NCI-H2081 treated with DMSO at 0.1 percent for 48 hours (cell line): Measurements from ENCODE around the gene ALX3.

Experiments used
- DNase-seq: peaks from one replicate; lab custom pipeline; 2025; lab: John Stamatoyannopoulos, UW

The ALX3 gene

DNA sequence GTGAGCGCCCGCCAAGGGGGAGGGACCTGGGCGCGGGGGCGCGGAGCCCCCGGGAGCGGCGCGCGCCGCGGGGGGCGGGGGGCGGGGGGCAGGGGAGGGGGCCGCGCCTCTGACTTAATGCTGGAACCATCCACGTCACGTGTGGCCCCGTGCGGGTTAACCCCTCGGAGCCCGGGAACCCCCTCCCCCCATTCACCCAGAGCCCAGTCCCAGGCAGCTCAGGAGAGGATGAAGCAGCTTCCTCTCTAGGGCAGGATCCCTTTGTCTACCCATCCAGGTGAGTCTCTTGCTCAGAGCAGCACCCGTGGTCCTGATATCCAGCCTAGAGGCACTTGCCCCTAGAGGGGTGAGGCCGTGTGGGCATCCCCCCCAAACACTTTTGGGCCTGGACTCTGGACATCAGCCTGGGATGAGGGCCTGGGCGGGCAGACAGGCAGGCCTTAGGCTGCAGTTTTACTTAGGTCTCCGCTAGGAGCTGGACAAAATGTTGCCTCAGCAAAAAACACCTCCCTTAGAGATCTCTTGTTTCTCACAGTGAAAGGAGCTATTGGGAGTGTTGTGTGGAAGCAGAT, at the start of gene ALX3:
TSS of gene ALX3 (minus strand) at position 2 of the 572 bp plus-strand sequence. CDS start 60 bp downstream, outside the sequence.
- DNase-seq: no peak

DNA sequence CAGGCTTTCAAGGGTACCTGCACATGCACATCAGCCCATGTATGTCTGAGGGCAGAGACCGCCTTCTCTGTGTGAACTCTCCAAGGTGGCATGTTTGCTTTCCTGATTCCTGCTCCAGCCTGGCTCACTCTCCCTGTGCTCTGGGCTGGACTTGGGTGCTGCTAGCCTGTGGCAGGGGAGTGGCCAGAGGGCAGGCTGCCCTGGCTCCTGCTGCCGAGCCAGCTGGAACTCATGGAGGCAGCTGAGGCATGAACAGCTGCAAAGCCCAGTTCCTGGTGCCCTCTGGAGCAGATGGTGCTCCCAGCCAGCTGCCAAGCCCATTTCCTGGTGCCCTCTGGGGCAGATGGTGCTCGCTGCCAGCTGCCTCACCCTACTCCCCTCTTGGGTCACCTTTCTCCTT, 49.4 kb upstream of the ALX3 start:
- no peak for DNase-seq

DNA sequence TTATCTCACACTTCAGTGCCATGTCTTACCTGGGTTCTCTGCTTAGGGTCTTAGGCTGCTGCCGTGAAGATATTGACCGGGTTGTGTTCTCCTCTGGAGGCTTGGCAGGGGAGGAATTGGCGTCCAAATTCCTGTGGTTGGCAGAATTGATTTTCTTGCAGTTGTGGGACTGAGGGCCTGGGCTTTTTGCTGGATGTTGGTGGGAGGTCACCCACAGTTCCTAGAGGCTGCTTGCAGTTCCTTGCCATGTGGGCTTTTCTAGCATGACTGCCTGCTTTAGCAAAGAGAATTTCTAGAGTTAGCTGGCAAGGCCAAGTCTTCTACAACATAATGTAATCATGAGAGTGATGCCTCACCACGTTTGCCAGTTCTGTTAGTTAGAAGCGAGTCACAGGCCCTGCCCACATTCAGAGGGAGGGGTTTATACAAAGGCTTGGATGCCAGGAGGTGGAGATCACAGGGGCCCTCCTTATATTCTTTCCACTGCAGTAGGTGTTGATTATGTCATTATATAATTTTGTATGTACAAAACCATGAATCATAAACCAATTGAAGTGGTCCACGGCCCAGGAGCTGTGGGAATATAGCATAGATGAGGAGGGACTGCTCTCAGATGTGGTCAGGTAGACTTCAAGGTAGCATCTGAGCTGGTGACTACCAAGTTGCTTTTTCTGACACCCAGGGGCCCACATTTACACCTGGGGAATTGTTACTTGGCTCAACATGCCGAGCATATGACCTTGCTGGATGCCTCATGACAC, 48.3 kb upstream of the ALX3 start:
- no peak for DNase-seq

DNA sequence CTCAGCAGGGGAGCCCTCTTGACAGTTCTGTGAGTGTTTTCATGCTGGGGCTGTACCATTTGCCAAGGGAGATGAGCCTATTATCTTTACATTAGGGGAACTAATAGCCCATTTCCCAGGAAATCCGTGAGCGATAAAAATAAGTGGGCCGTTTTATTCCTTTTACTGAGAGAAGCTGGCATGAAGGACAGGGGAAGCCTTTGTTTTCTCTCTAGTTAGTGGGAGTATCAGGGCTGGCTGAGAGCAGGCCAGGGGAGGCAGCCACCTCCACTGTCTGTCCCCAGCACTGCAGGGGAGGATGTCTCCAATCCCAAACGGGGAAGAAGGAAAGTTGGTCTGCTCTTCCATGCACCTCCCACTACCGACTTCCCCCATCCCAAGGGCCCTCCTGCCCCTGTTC, 44.3 kb upstream of the ALX3 start:
- DNase-seq: no peak

DNA sequence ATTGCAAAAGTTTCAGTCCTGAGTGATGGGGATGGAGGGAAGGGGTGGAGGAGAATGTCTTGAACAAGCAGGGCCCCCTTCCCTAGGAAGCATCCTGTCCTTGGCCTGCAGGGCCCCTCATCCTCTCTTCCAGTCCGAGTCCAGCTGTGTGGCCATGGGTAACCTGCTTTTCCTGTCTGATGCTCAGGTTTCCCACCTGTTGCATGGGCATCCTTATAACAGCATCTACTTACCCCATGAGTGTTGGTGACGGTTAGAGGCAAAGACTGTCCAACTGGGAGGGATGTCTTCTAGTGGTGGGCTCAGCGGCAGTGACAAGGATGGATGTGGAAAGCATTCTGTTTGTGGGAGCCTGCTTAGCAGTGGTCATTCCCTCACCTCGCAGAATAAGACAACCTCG, 43.7 kb upstream of the ALX3 start:
- no peak for DNase-seq

DNA sequence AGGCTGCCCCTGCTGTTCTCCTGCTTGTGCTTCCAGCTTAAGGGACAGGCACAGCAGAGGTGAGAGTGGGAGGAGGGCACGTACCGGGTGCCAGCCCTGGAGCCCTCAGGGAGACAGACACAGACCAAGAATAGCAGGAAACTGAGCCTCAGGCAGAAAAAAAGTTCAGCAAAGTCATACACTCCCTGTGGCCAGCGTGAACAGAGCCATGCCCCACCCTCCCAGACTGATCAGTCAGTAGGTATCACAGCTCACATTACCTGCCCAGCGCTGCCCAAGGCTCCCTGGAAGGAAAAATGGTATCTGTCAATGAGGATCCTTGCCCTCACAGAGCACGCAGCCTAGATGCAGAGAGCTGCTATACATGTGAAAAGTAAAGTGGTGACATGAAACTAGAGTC, 43.1 kb upstream of the ALX3 start:
- no peak for DNase-seq

DNA sequence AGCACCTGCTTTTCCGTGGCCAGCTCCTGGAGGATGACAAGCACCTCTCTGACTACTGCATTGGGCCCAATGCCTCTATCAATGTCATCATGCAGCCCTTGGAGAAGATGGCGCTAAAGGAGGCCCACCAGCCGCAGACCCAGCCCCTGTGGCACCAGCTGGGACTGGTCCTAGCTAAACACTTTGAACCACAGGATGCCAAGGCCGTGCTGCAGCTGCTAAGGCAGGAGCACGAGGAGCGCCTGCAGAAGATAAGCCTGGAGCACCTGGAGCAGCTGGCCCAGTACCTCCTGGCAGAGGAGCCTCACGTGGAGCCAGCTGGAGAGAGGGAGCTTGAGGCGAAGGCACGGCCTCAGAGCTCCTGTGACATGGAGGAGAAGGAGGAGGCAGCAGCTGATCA, 42.2 kb upstream of the ALX3 start:
- no peak for DNase-seq

DNA sequence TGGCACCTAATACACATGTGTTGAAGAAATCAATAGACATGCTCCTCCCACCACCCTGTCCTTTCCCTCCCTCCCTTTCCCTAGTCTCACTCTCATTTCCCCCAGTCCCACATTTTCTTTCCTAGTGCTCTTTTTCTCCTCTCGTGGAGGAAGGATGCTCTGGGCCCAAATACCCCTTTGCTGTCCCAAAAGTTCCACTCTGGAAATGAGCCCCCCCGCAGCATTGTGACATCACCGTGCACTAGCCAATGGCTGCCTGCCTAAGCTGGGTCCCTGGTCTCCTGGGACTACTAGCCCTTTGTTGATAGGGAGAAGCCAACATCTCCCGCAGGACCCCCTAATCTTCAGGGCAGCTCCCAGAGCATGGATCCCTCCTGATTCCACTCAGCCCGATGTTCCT, 41.7 kb upstream of the ALX3 start, which contains the start of gene UBL4B:
TSS of gene UBL4B (plus strand) at position 301 of the 400 bp plus-strand sequence. CDS start at position 393, 92 bp downstream.
- DNase-seq: no peak

DNA sequence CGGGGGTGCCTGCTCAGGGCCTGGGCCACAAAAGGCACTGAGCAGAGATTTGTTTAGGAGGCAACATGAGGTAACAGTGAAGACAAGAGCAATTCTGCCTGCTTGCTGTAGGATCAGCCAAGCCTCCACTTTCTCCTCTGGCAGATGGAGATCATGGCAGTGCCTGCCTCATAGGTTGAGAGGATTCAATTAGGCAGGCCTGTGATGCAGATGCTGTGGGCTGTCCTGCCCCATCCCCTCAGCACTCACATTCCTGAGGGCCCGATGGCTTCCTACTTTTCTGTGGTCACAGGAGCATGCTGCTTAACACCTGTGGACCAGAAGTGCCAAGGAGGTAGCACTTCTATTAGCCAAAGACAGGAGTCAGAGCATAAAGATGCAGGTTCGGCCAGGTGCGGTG, 40.6 kb upstream of the ALX3 start:
- DNase-seq: no peak

DNA sequence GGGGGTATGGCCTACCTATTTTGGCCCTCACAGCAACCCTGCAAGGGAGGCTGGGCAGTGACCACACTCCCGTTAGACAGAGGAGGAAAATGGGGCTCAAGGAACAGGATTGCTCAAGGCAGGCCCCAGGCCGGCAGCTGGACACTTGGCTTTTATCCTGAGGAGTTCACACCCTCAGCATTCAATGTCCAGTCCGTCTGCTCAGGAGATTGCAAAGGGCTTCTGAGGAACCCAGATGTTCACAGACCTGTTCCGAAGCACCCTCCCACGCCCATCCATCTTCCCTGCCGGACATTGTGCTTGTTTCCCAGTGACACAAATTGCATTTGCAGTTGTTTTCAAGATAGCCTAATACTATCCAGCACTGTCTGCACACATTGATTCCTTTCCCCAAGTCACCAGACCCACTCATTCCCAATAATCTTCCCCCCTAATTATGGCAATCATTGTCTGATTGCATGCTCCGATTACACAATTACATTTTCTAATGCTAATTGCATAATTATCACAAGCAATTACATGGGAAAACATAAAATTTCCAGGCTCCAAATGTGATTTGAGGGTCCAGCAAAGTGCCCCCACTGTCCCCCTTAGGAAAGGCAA, 37.5 kb upstream of the ALX3 start:
- DNase-seq: no peak

DNA sequence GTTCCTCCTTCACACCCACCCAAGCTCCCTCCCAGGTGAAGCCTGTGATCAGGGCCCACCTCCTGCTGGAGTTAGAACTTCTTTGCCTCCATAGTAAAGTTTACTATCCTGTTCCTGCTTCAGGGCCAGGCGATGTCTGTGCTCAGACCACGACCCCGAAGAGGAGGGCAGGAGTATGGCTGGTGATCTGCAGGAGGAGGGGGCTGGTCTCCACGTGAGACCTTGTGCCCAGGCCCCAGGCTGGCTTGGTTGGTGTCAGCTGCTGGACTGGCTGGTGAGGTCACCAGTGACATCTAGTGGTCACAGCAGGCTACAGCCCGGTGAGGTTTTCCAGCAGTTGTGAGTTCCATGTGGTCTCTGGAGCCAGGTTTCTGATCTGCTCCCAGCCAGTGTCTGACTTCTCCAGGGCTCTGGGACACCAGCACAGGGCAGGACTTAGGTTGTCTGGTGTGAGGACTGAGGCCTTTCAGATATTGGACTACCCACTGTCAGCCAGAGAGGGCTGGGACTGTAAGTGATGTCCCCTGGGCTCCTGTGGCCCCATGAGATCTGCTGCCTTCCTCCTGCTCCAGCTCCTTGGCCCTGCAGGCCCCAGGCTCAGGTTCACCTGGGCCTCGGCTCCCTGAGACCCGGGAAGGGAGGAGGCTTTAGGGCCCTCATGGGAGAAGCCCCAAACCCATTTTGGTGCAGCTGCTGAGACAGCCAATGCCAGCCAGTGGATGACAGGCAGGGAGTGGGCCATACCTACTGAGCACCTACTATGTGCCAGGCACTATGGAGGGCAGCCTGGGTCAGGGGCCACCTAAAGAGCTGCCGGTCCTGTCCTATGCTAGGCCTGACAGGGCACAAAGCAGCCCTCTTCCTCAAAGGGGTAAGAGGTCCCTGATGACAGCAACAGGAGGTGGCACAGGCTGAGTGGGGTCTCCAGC, 35.8 kb upstream of the ALX3 start:
- peak; percentile 38 for DNase-seq

DNA sequence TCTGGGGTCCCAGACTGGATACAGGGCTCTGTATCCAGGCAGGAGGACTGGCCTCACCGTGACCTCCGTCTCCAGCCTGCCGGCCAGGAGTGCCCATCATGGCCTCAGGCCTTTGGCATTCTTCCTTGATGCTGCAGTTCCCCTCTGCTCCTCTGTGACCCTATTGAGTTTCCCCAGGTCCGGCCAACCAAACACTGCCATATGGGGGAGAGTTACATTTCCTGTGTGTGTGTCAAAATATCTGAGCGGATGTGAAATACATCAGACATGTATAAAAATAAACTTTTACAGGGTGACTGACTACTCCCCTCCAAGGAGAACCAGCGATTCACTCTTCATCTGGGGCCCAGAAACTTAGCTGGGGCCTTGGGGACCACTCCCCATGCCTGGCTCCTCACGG, 31.6 kb upstream of the ALX3 start:
- no peak for DNase-seq

DNA sequence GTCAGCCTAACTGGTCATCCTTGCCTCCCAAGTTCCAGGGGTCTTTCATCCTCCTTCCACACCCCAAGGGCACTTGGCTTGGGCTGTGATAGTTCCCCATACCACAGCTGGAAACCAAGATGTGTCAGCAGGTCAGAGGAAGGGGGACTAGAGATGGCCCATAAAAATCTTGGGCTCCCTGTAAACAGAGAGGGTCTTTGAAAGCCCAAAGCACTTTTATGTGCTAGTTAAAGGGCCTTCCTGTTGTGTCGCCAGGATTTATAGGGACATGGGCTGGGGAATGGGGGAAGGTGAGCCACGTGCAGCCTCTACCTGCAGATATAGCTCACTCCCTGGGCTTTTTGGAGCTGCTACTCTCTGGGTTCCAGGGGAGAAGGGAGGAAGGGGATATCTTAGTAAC, 29.9 kb upstream of the ALX3 start:
- no peak for DNase-seq

DNA sequence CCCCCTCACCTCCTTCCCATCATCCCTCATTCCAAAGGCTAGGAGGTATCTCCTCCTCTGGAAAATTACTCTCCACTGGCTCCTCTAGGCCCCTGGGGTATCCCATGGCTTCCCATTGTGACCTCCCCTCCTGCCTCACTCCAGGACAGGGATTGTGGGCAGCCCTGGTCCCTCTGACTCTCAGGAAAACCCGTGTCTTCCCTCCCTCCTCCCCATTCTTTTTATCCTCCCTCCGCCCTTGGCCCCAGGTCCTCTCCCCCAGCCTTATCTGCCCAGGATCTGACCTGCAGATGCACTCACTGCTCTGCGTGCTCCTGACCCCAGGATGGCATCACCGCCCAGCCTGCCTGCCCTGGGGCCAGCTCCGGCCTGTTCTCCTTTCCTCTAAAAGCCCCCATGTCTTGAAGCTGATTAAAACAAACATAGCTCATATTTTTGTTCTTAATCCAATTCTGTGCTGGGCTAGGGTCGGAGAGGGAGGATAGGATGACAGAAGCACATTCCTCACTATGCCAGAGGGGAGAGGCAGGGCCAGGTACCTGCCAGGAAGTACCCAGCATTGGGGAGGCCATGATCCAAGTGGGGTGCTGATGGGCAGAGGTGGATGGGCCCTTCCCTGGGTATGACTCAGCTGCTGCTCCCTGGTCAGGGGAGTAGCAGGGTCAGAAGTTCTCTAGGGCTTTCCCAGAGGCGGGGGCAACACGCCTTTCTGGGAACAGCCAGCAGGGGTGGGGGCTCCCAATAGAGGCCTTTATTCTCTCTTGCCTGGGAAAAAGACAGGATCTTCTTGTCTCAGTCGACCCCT, 28.0 kb upstream of the ALX3 start:
- DNase-seq: no peak

DNA sequence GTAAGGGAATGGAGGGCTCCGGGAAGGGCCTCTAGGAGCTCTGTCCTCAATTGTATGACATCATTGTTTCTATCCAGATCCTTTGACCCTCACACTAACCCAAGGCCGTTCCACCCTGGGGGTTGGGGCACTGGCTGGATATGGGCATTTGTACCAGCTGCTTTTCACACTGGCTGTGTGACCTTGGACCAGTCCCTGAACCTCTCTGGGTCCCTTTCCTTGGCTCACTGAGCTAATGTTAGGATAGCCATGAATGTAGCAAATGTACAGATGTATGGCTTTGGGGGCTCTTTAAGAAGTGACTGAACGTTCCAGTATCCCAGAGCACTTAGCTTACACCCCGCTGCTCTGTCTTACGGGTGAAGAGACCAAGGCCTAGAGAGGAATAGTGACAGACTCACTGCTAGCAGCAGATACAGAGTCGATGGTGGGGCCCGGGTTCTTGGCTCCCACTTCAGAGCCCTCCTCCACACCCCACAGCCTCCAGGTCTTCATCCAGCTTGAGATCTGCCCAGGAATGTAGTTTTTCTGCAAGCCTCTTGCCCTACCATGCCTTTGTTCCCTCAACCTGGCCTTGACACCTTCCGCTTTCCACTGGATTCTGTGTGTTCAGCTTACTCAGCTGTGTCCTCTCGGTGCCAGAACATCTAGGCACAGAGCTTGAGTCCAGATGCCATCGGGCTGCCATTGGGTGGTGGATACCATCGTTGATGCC, 27.2 kb upstream of the ALX3 start:
- DNase-seq: no peak

DNA sequence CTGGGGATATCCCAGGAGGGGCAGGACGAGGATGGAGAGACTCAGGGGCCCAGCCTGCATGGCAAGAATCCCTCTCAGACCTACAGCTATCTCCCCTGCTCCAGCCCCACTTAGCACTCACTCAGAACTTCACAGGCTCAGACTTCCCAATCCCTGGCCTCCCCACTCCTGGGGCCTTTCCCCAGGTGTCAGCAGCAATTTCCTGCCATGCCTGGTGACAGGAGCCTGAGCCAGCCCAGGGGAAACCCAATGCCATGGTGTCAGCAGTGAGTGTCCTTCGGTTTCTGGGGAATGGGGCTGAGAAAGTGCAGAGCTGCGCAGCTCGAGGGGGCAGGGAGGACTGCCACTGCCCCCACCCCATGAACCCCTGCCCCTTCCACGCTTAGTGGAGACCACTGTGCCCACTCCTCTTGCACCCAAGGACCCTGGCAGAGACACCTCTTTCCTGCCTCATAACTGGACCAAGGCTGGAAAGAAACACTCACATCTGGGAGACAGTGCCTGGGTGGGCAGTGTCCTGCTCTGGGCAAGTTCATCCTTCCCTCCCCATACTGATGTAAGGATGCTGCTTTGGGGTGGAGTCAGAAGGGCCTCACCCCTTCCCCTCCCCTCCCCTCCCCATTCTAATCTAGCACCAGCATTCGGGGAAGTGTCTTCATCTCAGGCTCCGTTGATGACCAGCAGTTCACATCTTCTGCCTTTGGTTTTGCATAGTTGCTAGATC, 24.6 kb upstream of the ALX3 start:
- no peak for DNase-seq

DNA sequence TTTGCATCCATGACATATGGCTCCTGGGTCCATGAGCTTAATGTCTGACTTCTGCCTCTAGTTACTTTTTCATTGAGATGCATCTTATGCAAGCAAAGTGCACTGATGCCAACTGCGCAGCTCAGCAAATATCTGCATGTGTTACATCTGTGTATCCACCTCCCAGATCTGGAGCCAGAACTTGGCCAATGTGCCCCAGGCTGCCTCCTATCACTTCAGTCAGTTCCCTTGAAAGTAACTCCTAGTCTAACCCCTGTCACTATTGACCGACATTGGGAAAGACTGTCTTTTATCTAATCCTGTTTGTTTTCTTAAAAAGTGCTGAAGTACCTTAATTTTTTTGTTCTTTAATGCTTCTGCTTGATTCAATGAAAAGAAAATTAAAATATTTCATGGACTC, 22.5 kb upstream of the ALX3 start:
- DNase-seq: no peak

DNA sequence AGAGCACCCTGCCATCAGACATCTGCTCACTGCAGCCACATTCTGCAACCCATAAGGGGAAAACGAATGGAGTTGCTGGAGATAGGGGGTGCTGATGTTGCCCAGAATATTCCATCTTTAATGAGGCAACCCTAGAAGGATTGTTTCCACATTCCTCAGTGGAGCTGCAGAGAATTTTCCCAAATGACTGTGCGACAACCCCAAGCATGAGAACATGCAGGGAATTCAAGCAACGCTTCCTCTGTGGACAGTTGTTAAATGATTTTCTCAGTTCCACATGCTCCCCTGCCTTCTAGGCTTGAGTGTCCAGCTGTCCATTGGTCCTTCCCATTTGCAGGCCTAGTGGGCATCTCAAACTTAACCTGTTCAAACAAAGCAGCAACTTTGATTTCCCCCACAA, 21.3 kb upstream of the ALX3 start:
- DNase-seq: no peak

DNA sequence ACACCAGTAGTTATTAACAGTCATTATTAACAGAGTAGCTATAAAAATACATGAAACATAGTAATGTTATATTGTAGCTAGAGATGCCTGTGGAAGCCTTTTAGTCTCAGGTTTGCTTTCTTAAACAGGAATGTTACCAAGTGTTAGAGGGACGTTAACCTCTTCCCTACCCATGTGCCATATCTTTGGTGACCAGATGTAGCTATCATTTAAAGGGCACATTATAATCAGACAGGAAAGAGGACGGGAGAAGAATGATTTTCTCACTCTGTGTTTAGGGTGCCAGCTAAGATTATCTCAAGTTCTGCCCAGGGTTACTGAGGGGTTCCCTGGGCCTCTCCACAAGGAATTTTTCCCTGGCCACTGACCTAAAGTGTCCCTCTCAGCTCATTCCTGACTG, 20.9 kb upstream of the ALX3 start:
- DNase-seq: no peak

DNA sequence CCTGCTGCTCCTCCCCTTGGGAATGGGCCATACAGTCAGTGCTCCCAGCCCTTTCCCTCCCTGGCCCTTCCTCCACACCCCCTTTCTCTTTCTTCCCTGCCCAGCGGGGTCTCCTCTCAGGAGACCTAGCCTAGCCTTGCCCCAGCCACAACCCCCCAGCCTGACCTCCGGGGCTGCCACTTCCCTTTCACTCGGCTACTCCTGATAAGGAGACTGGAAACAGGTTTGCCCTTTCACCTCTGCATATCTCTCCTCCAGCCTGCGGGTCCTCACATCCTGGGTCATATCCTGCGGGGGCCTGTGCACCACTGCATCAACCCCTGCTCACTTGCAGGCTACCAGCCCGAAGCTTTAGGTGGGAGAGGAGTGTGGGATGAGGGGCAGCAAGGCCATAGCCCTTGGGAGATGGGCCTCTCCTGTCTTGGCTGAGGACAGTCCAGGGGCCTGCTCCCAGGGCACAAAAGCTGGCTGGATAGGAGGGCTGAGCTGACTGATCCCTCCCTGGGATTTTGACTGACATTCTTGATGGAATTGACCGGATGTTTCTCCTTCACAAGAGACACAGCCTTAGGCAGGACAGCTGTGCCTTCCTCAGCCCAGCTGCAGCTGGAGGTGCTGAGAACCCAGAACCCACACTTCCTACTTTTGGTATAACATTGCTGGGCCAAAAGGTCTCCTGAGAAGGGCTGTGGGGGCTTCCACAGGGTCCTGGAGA, 19.2 kb upstream of the ALX3 start:
- no peak for DNase-seq
